GM12874 (cell line): ENCODE data around the gene KCNJ4.

Experiments used
- TF ChIP-seq, protein P1 (sequence below): IDR thresholded peaks from 2 replicates; pipeline ENCODE4 v1.5.1; 2011; ENCODE audit warnings: low read depth, mild to moderate bottlenecking, control low read depth, low read length, moderate library complexity; ENCODE audit not compliant: insufficient read depth

Gene KCNJ4

DNA sequence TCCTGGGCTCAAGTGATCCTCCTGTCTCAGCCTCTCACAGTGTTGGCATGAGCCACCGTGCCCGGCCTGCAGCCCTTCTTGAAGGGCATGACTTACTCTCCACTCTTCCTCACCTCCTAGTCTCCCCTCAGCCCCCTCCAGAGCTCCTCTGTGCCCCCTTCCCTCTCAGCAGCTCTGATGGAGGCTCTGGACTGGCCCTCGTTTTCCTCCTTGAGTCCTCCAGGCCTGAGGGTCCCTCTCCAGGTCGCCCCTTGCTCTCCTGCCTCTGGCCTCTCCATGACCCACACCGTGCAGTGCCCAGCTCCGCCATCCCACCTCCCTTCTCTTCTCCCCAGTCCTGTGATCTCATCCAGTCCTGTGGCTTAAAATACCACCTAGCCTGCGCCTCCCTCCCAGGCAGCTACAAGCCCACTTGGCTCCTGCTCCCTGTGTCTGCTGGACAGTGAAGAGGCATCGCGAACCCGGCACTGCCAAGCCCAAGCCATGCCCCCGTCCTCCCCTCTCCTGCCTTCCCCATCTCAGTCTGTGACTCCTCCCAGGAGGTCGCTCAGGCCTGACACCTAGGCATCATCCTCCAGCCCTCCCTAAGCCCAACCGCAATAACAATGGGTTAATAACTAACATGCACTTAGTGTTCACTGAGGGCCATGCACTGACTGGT, 11.9 kb downstream of the KCNJ4 start:
- TF ChIP-seq, protein P1, sequence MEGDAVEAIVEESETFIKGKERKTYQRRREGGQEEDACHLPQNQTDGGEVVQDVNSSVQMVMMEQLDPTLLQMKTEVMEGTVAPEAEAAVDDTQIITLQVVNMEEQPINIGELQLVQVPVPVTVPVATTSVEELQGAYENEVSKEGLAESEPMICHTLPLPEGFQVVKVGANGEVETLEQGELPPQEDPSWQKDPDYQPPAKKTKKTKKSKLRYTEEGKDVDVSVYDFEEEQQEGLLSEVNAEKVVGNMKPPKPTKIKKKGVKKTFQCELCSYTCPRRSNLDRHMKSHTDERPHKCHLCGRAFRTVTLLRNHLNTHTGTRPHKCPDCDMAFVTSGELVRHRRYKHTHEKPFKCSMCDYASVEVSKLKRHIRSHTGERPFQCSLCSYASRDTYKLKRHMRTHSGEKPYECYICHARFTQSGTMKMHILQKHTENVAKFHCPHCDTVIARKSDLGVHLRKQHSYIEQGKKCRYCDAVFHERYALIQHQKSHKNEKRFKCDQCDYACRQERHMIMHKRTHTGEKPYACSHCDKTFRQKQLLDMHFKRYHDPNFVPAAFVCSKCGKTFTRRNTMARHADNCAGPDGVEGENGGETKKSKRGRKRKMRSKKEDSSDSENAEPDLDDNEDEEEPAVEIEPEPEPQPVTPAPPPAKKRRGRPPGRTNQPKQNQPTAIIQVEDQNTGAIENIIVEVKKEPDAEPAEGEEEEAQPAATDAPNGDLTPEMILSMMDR, result no peak

DNA sequence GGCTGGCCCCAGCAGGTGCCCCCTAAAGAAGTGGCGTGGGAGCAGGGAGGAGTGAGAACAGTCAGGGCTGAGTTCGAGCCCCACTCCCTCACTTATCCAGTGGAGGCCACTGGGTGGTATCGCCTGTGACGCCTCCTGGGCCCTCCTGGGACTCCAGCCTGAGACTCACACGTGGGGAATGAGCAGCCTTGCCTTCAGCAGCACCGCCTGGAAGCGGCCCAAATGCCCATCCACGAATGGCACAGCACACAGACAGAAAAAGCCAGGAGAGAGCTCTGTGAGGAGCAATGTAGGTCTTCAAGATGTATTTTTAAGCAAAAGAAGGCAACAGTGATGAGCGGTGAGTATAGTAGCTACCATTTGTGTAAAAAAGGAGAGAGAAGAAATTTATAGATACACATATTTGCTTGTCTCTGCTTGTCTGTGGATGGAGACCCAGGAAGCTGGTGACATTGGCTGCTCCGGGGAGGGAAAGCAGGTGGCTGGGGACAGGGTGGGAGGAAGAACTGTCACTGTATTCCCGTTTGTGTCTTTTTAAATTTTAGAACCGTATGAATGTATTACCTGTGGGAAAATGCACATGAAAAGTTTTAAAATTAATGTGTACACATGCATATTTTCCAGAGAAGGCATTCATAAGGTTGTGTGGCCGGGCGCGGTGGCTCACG, 13.2 kb downstream of the KCNJ4 start:
- TF ChIP-seq, protein P1, result no peak

DNA sequence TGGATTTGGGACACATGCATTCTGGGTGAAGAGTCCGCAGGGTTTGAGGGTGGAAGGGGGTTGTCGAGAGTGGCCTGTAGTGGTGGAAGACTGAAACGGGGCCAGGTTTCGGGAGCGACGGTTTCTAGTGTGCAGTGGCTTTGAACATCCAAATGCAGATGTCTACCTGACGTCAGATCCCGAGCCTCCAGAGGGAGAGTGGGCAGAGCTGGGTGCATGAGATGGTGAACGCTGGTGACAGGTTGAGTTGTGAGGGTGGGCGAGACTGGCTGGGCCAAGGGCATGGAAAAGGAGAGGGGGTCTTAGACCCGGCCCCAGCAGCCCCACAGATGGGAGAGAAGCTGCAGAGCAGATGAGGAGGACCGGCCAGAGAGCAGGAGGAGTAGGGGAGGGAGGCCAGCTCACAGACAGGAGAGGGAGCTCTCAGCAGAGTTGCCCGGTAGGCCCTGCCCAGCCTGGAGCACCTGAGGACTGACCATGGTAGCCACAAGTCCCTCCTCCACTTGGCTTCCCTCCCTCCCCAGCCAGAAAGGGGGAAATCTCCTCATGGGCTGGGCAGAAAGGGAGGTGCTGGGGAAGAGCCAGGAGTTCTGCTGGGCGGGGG, 14.2 kb downstream of the KCNJ4 start:
- TF ChIP-seq, protein P1, result no peak

DNA sequence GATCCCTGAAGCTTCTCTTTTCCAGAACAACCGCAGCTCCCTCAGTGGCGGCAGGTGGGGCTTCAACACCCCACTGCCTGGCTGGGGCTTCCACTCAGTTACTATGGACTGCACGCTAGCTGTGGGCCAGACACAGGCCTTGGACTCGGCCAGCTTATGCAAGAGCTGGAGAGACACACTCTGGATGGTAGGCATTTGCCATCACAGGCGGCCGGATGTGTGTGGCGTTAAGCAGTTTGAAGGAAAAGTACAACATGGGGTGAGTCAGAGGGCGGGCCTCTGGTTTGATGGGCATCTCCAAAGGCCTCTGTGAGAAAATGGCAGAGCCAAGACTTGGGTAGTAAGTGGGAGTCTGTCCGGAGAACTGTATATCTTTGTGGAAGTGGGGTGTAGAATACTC, 17.6 kb downstream of the KCNJ4 start:
- TF ChIP-seq, protein P1, result no peak

DNA sequence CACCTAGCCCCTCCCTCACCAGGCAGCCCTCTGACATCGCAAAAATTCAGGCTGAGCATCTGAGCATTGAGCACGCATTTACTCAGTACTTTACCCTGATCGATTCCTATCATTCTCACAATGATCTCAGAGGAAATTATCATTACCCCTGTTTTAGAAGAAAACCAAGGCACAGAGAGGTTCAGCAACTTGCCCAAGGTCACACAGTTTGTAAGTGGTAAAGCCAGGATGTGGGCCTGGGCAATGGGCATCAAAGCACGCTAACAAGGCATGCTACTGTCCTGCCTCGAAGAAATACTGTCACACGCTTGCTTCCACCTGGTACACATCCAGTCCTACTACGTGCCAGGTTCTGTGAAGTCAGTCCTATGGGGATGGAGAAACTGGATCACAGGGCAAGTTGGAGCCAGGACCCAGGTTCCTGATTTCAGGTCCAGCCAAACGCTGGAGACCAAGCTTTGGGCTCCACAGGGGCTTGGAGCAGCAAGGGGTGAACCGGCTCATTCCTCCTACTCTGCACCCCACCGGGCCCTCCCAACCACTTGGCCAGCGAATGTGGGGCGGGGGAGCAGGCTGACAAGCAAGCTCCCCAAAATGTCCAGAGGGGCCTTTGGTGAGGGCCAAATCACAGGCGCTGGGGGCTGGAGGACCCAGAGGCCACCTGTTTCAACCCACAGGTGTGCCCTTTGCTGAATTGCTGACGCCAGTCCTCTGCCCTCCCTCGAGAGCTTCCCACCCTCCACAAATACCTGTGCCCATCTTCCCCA, 18.2 kb downstream of the KCNJ4 start:
- TF ChIP-seq, protein P1, result no peak

DNA sequence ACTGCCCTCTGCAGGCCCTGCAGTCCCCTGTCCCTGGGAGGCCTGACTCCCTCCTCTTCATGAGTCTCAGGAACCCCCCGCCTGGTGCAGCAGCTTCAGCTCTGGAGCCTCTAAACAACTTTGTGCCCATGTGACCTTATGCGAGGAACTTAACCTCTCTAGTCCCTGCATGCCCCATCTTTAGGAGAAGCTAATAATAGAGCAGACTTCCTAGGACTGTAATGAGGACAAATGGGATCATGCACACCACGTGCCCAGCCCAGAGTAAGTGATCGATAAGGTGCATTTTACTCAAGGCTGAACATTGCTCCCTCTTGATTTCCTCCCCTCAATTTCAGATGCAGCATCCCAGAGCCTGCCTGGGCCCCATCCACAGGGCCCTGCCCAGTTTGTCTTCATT, 19.0 kb downstream of the KCNJ4 start:
- TF ChIP-seq, protein P1, result no peak

DNA sequence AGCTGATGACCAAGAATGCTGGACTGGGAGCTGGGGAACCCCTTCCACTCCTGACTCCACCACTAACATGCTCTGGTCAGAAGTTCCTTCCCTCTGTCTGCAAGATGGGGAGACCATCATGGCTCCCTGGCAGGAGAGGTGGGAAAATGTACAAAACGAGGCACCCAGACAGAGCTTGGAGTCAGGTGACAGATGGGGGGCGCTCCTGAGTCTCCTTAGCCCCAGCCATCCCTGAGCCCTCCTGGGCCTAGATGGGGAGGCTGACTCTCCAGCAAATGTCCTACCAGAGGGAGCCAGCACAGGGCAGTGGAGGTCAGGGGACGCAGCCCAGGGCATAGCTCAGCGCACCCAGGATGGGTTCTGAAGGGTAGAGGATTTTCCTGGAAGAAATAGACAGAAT, 20.0 kb downstream of the KCNJ4 start:
- TF ChIP-seq, protein P1, result no peak
